Uterus (tissue), 2 donors: ENCODE data around the gene RCN1.

Experiments
- CTCF ChIP-seq, 4 experiments: fragments of 200-600 bp in 2 of 4; fragments of 450-650 bp in 2 of 4; sonication (generic) in 2 of 4; IDR thresholded peaks; one replicate each; pipeline ENCODE4 v1.5.1; 2016 to 2019; ENCODE audit warnings: antibody characterized with exemption in 4 of 4, mild to moderate bottlenecking in 2 of 4, moderate library complexity in 1 of 4
- POLR2A ChIP-seq, 2 donors: fragments of 450-650 bp; IDR thresholded peaks; one replicate each; pipeline ENCODE4 v1.6.1; 2016; ENCODE audit warnings: antibody characterized with exemption in 2 of 2, mild to moderate bottlenecking in 1 of 2, moderate library complexity in 1 of 2

- no peak for TF ChIP-seq POLR2A (IDR thresholded peaks at IDR 0.05)
- TF ChIP-seq CTCF (IDR thresholded peaks at IDR 0.05): no peak
Observed at GRCh38 chr11:32101791-32102190, 10.9 kb downstream of the RCN1 start.
